Embryonic facial prominence (tissue), 1 donor: ENCODE data around the gene POLR2L.

Source experiments
- DNase-seq: peaks from one replicate; pipeline ENCODE4 v3.0.0-alpha.2; 2016; ENCODE audit errors: extremely low spot score

POLR2L gene

GRCh38 chr11:811446-812245 is 30.7 kb downstream of the POLR2L start:
- DNase-seq, result no peak

DNA sequence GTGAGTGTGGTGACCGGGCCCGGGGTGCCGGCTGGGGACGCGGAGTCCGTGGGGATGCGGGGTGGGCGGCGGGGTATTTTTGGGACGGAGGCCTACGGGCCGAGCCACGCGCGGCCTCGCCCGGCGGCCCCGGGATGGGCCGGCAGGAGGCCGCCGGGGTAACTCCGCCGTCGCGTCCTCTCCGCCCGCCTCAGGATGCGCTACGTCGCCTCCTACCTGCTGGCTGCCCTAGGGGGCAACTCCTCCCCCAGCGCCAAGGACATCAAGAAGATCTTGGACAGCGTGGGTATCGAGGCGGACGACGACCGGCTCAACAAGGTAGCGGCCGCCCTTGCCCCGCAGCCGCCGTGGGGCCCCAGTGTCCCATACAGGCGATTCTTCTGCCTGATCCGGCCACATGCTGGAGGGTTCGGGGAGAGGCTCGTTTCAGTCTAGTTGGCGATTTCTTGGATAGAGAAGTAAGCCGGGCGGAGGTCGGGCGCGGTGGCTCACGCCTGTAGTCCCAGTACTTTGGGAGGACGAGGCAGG is 32.2 kb downstream of the POLR2L start:
- DNase-seq, result no peak

DNA sequence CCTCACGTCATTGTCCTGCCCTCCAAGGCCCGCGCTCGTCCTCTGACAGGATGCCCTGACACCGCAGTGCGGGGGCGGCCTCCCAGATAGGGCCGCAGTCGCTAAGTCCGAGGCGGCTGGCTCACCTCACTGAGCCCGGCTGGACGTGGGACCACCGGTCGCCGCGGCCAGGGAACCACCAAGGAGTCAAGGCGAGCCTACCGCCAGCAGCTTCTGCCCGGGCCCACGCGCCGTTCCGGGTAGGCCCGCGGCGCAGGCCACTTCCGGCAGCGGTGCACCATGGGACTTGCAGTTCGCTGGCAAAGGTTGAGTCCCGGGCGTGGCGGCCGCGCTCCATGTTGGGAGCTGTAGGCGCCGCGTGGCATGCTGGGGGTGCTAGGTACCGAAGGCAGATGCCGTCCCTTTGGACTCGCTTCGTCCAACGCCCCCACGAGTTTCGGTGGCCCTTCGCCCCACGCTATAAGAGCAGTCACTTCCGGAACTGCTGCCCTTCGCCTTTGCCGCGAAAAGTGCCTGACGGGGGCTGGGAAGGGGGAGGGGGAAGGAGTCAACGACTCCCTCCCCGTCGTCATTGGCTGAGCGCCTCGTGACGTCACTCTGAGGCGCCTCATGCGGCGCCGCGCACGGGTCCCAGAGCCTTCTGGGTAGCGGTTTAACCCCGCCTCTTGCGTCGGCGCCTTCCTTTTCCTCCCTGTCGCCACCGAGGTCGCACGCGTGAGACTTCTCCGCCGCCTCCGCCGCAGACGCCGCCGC is 32.9 kb downstream of the POLR2L start, which contains the start of gene RPLP2:
Gene RPLP2, plus strand, starts transcription at position 681 of the 753 bp plus-strand sequence. CDS start 268 bp downstream, outside the sequence.
- DNase-seq, result peak; percentile 91

DNA sequence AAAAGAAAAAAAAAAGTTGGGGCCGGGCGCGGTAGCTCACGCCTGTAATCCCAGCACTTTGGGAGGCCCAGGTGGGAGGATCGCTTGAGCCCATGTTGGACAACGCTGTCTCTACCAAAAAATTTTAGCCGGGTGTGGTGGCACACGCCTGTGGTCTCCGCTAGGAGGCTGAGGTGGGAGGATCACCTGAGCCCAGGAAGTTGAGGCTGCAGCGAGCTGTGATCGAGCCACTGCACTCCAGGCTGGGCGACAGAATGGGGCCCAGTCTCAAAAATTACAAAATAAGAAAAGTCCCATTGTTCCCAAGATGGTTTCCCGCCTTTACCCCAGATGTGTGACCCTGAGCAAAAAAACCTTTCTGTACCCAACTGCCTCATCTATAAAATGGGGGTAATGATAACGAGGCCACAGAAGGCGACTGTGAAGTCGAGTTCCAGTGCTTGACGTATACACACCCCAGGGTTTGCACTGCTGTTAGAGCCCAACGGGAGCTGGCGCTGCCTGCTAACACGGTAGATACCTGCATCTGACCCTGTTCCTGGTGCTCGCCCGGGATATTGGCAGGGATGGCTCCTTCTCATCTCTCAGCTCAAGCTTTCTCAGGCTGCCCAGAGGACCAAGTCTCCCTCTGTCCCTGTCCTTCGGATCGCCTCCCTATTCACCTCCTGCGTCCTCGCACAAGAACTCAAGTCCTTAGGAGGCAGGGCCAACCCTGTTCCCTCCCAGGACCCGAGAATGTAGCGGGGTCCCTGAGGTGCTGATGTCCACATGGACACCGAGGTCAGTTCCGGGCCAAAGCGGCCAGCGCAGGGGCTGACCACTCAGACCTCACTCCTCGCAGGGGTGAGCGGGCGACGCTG is 33.7 kb downstream of the POLR2L start:
- no peak for DNase-seq

DNA sequence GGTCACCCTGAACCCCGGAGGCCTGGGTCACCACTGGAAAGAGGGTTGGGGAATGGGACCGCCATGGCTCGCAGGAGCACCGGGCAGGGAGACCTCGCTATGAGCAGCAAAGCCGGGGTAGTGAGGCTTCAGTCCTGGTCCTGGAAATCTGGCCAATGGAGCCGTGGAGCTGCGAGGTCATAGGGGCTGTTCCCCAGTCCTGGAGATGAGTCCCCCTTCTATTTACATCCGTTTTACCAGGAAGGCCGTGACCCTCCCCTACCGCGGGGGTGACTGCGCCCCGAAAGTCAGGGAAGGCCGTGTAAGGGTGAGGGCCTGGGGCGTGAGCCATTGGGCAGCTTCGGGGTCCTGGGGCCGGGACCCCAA is 37.7 kb downstream of the POLR2L start:
- no peak for DNase-seq

DNA sequence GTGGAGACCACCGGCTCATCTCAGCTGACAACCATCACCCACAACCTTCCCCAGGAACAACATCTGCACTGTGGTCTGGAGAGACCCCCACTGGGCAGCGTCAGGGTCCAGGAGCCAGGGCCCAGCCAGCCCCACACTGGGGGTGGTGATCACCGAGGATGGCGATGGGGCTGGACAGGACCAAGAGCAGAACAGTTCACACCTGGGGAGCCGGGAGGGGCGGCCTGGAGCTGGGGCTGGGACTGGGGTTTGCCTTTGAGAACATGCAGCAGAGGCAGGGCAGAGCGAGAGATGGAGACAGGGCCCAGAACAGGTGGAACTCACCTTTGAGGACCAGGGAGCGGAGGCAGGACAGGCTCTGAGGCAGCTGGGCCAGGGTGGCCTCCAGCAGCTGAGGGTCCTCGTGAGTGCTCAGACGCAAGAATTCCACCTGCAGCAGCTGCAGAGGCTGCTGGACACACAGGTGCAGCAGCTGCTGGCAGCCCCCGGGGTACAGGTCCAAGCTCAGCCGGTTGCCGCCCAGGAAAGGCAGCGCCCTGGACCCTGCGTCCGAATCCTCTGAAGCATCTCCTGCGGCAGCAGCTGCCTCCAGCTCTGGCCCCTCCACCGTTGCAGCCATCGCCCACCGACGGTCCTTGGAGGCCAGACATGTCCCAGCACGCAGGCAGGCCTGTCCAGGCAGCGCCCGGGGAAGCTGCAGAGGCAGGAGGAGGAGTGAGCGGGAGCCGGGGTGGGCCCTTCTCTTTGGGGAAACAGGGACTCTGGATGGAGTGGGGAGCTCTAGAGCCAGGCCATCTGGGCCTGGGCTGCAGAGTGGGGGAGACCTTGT is 38.3 kb downstream of the POLR2L start:
- no peak for DNase-seq

- DNase-seq, result no peak
Measured at GRCh38 chr11:803467-803742, 38.9 kb downstream of the POLR2L start.

- DNase-seq, result no peak
Measured at GRCh38 chr11:802693-803466, 39.4 kb downstream of the POLR2L start.

DNA sequence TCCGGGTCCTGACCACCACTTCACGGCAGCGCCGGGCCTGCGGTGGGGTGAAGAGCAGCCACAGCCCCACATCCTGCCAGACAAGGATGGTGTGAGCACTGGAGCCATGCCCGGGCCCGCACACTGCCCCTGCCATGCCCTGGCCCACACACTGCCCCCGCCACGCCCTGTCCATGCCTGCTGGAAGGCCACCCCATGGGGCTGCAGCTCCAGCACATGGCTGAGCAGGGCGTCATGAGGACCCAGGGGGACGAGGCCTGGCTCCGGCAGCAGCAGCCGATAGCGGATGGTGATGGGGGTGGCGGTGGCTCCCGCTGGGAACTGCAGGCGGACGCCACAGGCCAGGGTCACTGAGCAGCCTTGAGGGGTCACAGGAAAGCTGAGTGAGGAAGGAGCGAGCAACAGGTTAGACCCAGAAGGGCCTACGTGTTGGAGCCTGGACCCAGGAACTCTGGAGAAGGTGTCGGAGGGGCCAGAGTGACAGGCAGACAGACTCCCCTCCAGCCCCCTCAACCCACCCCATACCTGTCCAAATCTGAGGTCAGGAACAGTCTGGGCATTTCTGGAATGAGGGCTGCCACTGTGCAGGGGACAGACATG is 40.2 kb downstream of the POLR2L start:
- no peak for DNase-seq

DNA sequence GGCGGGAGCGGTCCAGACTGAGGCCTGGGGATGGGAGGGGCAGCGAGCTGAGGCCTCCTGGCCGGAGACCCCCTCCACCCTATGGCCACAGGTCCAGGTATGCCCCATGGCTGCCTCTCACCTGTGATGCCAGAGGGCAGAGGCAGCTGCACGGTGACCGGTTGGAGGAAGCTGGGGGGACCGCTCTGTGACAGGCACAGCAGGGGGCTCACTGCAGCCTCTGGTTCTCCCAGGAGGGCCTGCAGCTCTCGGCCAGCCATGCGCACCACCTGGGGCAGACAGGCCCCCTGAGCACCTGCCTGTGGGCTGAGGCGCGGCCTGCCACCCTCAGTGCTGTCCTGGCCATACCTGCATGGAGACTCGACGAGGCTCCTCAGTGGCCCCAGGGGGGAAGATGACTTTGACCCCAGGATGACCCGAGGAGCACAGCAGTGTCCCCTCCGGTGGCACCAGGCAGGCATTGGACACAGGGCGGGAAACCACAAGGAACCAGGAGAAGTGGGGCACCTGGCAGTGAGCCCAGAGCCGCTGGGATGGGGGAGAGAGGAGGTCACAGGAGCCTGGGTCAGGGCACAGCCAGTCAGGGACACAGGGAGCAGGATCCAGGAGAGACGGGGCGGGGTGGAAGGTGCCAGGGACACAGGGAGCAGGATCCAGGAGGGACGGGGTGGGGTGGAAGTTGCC is 41.1 kb downstream of the POLR2L start:
- no peak for DNase-seq

DNA sequence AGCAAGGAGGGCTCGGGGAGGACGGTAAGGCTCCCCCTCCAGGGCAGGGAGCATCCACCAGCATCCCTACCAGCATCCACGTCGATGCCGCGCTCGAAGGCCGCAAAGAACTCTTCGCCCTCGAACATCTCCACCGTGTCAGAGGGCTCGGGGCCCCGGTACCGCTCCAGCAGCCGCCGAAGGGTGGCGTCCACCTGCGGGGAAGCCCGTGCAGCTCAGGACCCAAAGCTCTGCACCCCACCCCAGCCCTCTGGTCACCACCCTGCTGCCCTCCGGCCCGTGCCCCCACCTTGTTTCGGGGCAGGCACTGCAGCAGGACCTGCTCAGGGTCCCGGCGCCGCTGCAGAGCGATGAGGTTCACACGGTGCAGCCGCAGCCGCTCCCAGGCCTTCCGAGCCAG is 41.9 kb downstream of the POLR2L start:
- DNase-seq, result no peak

- DNase-seq, result no peak
Measured at GRCh38 chr11:799641-800316, 42.5 kb downstream of the POLR2L start.

DNA sequence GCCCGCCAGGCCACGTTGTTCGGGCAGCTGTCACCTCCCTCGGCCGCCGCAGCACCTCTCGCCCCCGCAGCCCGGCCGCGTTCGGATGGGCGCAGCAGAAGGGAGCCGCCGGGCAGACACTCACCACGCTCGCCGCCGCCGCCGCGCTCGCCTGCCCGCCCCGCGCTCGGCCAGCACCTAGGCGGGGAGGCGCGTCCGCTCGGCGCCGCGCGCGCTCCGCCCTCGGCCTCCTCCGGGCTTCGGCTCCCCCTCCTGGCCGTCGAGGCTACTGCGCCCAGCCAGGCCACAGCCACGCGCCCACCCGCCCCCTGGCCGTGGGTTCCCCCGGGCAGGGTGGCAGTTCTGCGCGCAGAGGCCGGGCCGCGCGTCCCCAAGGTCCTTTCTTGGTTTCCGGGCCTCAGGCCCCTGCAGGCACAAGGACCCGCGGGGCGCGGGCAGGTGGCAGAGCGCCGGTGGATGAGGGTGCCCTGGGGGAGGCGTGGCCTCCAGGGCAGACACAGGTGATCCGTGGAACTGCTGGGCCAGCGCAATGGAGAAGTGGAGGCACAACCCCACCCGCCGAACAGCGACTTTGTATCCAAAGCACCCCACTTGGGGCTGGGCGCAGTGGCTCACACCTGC is 44.1 kb downstream of the POLR2L start, which contains the start of gene SLC25A22:
Gene SLC25A22, minus strand, starts transcription at position 189 of the 621 bp plus-strand sequence. CDS start 3,275 bp downstream, outside the sequence.
- peak; percentile 47 for DNase-seq

DNA sequence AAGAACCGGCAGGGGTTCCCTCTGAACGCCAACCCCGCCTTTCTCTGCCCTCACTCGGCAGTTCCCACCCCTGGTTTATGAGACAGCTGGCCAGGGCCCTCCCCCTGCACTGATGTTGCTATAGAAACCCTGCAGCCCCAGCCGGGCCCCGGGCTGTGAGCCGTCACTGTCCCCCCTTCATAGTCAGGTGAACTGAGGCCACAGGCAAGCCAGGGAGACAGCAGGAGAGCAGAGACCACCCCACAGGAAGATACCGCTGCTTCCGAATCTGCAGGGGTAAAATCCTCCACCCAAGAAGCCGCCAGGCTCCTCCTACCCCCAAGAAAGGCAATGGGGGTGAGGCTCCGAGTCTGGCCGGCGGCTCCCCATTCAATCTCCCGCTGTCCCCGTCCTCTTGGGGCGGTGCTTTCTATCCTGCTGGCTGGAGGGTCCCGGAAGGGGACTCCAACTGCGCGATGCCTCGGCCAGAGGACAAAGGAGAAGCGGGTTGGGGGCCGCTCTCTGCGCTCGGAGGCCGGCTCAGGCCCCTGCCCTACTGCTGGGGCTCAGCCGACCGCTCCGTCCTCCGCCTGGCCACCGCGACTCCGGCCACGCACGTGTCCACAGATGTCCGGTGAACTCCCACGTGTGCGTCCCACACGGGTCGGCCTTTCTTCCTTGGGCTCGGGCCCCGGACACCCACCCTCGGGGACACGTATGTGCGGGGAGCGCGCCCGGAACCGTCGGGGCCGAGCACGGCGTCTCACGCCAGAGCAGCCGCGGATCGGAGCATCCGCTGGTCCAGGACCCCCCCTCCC is 44.8 kb downstream of the POLR2L start:
- peak; percentile 80 for DNase-seq

- DNase-seq, result no peak
Measured at GRCh38 chr11:796565-797295, 45.6 kb downstream of the POLR2L start.

DNA sequence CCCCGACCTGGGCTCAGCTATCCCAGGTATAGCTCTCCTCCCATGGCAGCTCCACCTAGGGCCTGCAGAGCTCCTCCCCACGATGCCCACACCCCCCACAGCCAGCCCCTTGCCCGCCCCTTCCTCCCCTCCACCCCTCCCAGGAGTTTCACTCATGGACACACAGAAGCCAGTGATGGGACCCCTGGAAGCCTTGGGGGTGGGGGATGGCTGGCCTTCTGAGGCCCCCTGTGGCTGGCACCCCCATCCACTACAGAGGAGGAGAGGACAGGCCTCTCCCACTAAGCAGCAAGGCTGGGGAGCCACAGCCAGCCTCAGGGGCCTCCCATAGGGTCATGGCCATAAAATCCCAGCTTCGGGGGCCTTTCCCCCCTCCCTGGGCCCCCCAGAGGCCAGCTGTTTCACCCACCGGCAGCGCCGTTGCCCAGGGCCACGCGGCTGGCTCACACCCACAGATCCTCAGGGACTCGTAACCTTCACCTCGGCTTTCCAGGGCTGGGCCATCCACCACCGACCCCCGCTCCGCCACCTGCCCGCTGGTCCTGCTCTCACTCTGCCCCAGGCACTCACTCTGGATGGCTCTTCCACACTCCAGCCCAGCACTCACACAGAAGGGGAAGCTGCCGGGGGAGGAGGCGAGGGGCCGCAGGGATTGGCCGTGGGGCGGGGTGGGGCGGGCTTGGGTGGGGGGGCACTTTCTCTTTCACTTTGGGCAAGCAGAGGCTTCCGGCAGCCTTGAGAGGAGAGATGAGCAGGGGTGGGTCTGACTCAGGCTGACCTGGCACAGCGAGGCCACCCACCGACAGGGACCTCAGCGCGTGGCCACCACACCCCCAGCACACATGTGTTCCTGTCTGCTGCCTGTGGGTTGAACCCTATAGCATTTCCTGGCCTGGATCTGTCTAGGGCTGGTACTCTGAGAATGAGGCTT is 46.4 kb downstream of the POLR2L start:
- DNase-seq, result no peak
